Measurements from ENCODE around the gene GEMIN7. TPM values are rescaled to one million over a fixed set of nuclear protein-coding genes. Genes with fewer than 3 reads are reported as not detected.

GEMIN7 gene
- total and polyA plus RNA-seq, 12 donors, result 10.7 to 38.2 (median 14.8) TPM

DNA sequence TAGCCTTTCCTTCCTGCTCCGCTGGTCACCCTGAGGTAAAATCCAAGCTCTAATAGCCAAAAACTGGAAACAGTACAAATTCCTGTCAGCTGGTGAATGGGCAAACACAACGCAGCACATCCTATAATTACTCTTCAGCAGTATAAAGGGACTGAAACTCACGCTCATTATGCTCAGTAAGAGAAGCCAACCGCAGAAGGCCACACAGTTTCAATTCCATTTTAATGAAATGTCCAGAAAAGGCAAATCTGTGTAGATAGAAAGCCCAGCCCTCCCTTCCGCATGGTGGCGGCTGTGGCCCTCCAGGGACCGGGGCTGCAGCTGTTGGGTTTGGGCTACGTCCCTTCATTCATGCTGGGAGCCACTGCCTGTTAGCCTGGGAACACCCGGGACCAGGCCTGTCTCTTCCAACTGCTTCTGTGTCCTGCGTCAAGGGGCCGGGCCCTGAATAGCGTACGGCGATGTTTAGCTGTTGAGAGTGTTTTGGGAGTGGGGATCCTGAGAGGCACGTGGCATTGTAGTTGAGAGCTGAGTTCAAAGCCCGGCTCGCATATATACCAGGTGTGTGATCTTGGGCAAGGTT lies 58.2 kb downstream of the GEMIN7 start:
- intact Hi-C loops (cut with DNase I), result loop anchor here in 1 of 10 donors (2.0 kb wide), 1 partner anchor 44 kb away; the partner anchor contains the start of gene PPP1R37
- Histone ChIP-seq H3K27ac (peak overlapping the region in 9 of 10 donors; percentile 44 to 70 (median 65)), H3K4me3 (peak overlapping the region in 3 of 10 donors; percentile 5 to 34 (median 10)), H3K4me1 (peaks cover 6 to 28% (median 21%) of the 10 kb centered on the region in 9 donors), H3K9me3 (no peaks in the 10 kb centered on the region), H3K36me3 (peaks cover 0 to 26% (median 3%) of the 10 kb centered on the region in 9 donors), H3K27me3 (no peaks in the 10 kb centered on the region)
- DNase-seq (peak; percentile 61 to 68), ATAC-seq (peak; percentile 64 to 88 (median 82))
- TF ChIP-seq, protein P1, sequence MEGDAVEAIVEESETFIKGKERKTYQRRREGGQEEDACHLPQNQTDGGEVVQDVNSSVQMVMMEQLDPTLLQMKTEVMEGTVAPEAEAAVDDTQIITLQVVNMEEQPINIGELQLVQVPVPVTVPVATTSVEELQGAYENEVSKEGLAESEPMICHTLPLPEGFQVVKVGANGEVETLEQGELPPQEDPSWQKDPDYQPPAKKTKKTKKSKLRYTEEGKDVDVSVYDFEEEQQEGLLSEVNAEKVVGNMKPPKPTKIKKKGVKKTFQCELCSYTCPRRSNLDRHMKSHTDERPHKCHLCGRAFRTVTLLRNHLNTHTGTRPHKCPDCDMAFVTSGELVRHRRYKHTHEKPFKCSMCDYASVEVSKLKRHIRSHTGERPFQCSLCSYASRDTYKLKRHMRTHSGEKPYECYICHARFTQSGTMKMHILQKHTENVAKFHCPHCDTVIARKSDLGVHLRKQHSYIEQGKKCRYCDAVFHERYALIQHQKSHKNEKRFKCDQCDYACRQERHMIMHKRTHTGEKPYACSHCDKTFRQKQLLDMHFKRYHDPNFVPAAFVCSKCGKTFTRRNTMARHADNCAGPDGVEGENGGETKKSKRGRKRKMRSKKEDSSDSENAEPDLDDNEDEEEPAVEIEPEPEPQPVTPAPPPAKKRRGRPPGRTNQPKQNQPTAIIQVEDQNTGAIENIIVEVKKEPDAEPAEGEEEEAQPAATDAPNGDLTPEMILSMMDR (IDR thresholded peaks at IDR 0.05), result no peak
- 51 to 58% methylated on average over 17 of the region's 17 CpGs for WGBS, 2 donors

DNA sequence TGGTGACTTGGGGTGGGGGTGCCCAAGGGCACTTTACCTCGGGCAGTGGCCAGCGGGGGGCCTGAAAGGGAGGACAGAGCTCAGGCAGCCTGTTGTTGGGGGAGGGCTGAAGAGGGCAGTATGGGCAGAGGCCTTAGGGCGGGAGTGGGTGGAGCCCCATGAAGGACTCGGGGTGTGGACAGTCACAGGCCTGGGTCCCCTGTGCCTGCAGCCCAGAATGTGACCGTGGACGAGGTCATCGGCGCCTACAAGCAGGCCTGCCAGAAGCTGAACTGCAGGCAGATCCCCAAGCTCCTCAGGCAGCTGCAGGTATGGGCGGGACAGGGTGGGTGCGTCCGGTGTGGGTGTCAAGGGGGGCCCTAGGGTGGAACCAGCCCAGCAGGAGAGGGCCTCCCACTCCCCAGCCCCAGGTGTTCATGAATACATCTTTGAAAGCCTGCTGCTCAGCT lies 59.3 kb downstream of the GEMIN7 start:
- DNase-seq, result no peak

DNA sequence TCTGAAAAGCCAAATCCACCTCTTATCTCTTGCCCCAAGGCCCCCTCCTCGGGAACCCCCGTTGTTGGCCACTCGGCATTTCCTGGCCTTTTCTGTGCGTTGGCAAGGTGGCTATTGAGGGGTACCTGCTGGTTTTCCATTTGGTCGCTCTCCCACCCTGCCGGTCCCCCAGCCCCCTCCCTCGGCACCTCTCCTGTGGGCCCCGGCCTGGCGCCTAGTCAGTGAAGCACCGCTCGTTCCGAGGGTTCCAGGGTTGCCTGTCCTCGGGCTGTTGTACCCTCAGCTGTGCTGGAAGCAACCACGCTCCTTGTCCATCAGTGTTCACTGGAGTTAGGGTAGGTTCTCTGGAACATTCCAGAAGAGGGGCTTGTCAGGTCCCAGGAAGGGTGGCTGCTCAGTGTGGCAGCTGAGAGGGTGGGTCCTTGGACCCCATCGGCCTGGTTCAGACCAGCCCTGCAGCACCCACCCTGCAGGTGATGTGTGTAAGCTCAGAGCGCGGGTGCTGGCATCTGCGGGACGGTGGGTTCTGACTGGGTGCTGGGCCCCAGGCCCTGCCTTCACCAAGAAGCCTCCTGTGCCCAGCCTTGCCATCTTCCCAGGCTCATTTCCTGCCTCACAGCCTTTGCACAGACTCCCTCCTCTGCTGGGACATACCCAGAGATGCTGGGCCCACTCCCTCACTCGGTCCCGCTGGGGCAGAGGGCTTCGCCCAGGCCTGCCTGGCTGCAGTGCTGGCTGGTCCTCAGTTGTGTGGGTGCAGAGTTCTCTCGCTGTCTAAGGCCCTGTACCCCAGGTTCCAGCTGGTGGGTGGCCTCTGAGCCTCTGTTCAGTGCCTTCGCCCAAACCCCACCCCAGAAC lies 60.5 kb downstream of the GEMIN7 start:
- intact Hi-C loops (cut with DNase I), result no loop called here
- no peak for DNase-seq
- Histone ChIP-seq H3K36me3 (peaks cover 0 to 48% (median 8%) of the 10 kb centered on the region in 9 donors), H3K9me3 (no peaks in the 10 kb centered on the region), H3K27me3 (no peaks in the 10 kb centered on the region), H3K4me3 (no peak overlapping the region), H3K4me1 (peaks cover 6 to 28% (median 21%) of the 10 kb centered on the region in 9 donors), H3K27ac (no peak overlapping the region)
- no peak for ATAC-seq
- TF ChIP-seq, protein P1 (IDR thresholded peaks at IDR 0.05), result no peak
- WGBS, 2 donors, result 94 to 96% methylated on average over 24 of the region's 24 CpGs

More for the DNA sequence above, 59.3 kb downstream of the GEMIN7 start:
- peaks cover 0 to 36% (median 8%) of the 10 kb centered on the region in 9 donors for H3K36me3 ChIP-seq
- intact Hi-C loops (cut with DNase I), result no loop called here
- peak overlapping the region in 2 of 10 donors; percentile 10 to 65 for H3K27ac ChIP-seq
- H3K4me1 ChIP-seq, result peaks cover 6 to 28% (median 21%) of the 10 kb centered on the region in 9 donors
- WGBS, 2 donors, result 84 to 85% methylated on average over 11 of the region's 11 CpGs
- no peak for ATAC-seq
- H3K4me3 ChIP-seq, result no peak overlapping the region
- TF ChIP-seq, protein P1 (IDR thresholded peaks at IDR 0.05), result no peak
- no peaks in the 10 kb centered on the region for H3K27me3 ChIP-seq
- no peaks in the 10 kb centered on the region for H3K9me3 ChIP-seq

DNA sequence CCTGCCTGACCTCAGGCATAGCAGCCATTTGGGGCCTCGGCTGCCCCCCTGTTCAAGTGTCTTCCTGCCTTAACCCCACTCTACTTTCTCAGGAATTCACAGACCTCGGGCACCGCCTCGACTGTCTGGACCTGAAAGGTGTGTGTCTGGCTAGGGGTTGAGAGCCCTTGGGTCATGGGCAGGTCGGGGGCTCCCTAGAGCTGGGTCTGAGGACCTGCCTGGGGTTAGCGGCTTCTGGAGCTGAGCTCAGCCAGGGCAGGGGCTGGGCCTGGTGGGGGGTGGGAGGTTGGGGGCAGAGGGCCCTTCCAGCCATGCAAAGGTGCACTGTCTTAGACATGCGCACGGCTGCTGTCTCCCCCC lies 61.1 kb downstream of the GEMIN7 start:
- Histone ChIP-seq H3K4me3 (no peak overlapping the region), H3K27ac (no peak overlapping the region), H3K4me1 (peaks cover 6 to 28% (median 21%) of the 10 kb centered on the region in 9 donors), H3K9me3 (no peaks in the 10 kb centered on the region), H3K36me3 (peaks cover 0 to 47% (median 11%) of the 10 kb centered on the region in 9 donors), H3K27me3 (no peaks in the 10 kb centered on the region)
- WGBS, 2 donors, result 93 to 94% methylated on average over 8 of the region's 8 CpGs
- ATAC-seq (no peak), DNase-seq (no peak)
- intact Hi-C loops (cut with DNase I), result no loop called here
- TF ChIP-seq, protein P1 (IDR thresholded peaks at IDR 0.05), result no peak

All from heart right ventricle (tissue), 16 donors.